SK-N-MC (cell line): Measurements from ENCODE around the gene EPM2A.

ENCODE experiments used
- EZH2 ChIP-seq: fragments of 200-600 bp; sonication (generic); IDR thresholded peaks from one replicate; pipeline ENCODE4 v1.6.1; 2017; ENCODE audit warnings: antibody characterized with exemption
- POLR2AphosphoS5 ChIP-seq: IDR thresholded peaks from 2 replicates; pipeline ENCODE4 v1.6.1; 2012; ENCODE audit warnings: mild to moderate bottlenecking, low read depth, low read length, borderline replicate concordance

DNA sequence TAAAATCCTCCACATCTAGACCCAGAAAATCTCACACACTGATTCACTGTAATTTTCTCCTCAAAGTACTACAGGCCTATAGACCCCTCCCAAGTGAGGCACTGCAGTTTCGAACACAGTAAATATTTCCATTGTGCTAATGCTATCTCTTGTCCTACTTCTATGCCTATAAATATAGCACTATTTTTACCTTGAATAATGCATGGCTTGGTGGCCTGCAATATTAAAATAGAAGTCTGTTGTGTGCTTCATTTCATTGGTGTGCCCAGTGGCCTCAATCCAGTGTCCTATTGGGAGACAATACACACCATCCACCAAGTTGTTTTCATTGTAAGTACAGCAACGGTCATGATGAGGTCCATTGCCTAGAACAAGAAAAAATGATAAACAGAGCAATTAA is 49.4 kb downstream of the EPM2A start:
- no peak for TF ChIP-seq POLR2AphosphoS5
- no peak for TF ChIP-seq EZH2
